ENCODE measurements around the gene FAM174C. TPM values are rescaled to one million over a fixed set of nuclear protein-coding genes. Genes with fewer than 3 reads are reported as not detected.

Gene FAM174C
- total RNA-seq, 1 experiment from 2014 or later = 59.4 TPM

GRCh38 chr19:1269478-1270212, 5.7 kb upstream of the FAM174C start (continued):
- TF ChIP-seq, protein P1, sequence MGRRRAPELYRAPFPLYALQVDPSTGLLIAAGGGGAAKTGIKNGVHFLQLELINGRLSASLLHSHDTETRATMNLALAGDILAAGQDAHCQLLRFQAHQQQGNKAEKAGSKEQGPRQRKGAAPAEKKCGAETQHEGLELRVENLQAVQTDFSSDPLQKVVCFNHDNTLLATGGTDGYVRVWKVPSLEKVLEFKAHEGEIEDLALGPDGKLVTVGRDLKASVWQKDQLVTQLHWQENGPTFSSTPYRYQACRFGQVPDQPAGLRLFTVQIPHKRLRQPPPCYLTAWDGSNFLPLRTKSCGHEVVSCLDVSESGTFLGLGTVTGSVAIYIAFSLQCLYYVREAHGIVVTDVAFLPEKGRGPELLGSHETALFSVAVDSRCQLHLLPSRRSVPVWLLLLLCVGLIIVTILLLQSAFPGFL (CRISPR knock-in tag; IDR thresholded peaks at IDR 0.05; ENCODE audit: borderline replicate concordance) = no peak
- TF ChIP-seq, protein P2, sequence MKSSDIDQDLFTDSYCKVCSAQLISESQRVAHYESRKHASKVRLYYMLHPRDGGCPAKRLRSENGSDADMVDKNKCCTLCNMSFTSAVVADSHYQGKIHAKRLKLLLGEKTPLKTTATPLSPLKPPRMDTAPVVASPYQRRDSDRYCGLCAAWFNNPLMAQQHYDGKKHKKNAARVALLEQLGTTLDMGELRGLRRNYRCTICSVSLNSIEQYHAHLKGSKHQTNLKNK (CRISPR knock-in tag; IDR thresholded peaks at IDR 0.05) = no peak
- TF ChIP-seq HMGA2 (CRISPR knock-in tag; IDR thresholded peaks at IDR 0.05) = no peak
- TF ChIP-seq FOXK1 (CRISPR knock-in tag; IDR thresholded peaks at IDR 0.05) = no peak
- no peak for TF ChIP-seq TEAD4 (CRISPR knock-in tag; IDR thresholded peaks at IDR 0.05)
- no peak for TF ChIP-seq SMAD3 (CRISPR knock-in tag; IDR thresholded peaks at IDR 0.05; ENCODE audit: borderline replicate concordance)
- TF ChIP-seq ZNF232 (CRISPR knock-in tag; IDR thresholded peaks at IDR 0.05) = peak; percentile 61; the same call in 1 of the 2 replicates
- TF ChIP-seq, protein P3, sequence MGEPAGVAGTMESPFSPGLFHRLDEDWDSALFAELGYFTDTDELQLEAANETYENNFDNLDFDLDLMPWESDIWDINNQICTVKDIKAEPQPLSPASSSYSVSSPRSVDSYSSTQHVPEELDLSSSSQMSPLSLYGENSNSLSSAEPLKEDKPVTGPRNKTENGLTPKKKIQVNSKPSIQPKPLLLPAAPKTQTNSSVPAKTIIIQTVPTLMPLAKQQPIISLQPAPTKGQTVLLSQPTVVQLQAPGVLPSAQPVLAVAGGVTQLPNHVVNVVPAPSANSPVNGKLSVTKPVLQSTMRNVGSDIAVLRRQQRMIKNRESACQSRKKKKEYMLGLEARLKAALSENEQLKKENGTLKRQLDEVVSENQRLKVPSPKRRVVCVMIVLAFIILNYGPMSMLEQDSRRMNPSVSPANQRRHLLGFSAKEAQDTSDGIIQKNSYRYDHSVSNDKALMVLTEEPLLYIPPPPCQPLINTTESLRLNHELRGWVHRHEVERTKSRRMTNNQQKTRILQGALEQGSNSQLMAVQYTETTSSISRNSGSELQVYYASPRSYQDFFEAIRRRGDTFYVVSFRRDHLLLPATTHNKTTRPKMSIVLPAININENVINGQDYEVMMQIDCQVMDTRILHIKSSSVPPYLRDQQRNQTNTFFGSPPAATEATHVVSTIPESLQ (CRISPR knock-in tag; IDR thresholded peaks at IDR 0.05) = no peak
- no peak for TF ChIP-seq ZNF219 (CRISPR knock-in tag; IDR thresholded peaks at IDR 0.05; ENCODE audit: borderline replicate concordance)
- TF ChIP-seq RELA (CRISPR knock-in tag; IDR thresholded peaks at IDR 0.05; ENCODE audit: borderline replicate concordance) = no peak
- TF ChIP-seq, protein P4, sequence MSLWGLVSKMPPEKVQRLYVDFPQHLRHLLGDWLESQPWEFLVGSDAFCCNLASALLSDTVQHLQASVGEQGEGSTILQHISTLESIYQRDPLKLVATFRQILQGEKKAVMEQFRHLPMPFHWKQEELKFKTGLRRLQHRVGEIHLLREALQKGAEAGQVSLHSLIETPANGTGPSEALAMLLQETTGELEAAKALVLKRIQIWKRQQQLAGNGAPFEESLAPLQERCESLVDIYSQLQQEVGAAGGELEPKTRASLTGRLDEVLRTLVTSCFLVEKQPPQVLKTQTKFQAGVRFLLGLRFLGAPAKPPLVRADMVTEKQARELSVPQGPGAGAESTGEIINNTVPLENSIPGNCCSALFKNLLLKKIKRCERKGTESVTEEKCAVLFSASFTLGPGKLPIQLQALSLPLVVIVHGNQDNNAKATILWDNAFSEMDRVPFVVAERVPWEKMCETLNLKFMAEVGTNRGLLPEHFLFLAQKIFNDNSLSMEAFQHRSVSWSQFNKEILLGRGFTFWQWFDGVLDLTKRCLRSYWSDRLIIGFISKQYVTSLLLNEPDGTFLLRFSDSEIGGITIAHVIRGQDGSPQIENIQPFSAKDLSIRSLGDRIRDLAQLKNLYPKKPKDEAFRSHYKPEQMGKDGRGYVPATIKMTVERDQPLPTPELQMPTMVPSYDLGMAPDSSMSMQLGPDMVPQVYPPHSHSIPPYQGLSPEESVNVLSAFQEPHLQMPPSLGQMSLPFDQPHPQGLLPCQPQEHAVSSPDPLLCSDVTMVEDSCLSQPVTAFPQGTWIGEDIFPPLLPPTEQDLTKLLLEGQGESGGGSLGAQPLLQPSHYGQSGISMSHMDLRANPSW (CRISPR knock-in tag; conservative IDR thresholded peaks at IDR 0.05; ENCODE audit: low read depth) = no peak
- TF ChIP-seq ETV6 (CRISPR knock-in tag; IDR thresholded peaks at IDR 0.05) = no peak
- TF ChIP-seq, protein P5, sequence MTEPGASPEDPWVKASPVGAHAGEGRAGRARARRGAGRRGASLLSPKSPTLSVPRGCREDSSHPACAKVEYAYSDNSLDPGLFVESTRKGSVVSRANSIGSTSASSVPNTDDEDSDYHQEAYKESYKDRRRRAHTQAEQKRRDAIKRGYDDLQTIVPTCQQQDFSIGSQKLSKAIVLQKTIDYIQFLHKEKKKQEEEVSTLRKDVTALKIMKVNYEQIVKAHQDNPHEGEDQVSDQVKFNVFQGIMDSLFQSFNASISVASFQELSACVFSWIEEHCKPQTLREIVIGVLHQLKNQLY (CRISPR knock-in tag; IDR thresholded peaks at IDR 0.05) = no peak
- no peak for TF ChIP-seq PRDM15 (CRISPR knock-in tag; IDR thresholded peaks at IDR 0.05)
- no peak for TF ChIP-seq ZNF396 (CRISPR knock-in tag; IDR thresholded peaks at IDR 0.05; ENCODE audit: borderline replicate concordance)
- TF ChIP-seq SMAD4 (CRISPR knock-in tag; IDR thresholded peaks at IDR 0.05) = no peak
- TF ChIP-seq CREM (CRISPR knock-in tag; IDR thresholded peaks at IDR 0.05) = peak; percentile 75; the same call in 1 of the 2 replicates
- TF ChIP-seq SOX15 (CRISPR knock-in tag; IDR thresholded peaks at IDR 0.05) = no peak
- no peak for TF ChIP-seq ATF2 (CRISPR knock-in tag; IDR thresholded peaks at IDR 0.05; ENCODE audit: borderline replicate concordance, low read depth)
- no peak for TF ChIP-seq JAZF1 (CRISPR knock-in tag; IDR thresholded peaks at IDR 0.05)
- no peak for TF ChIP-seq NR2C2 (CRISPR knock-in tag; IDR thresholded peaks at IDR 0.05)
- no peak for TF ChIP-seq GRHL2 (CRISPR knock-in tag; IDR thresholded peaks at IDR 0.05; ENCODE audit: insufficient replicate concordance, severe bottlenecking)
- peak; percentile 82; the same call in 1 of the 2 replicates for TF ChIP-seq ZNF425 (CRISPR knock-in tag; conservative IDR thresholded peaks at IDR 0.05)
- TF ChIP-seq FOXP1 (CRISPR knock-in tag; IDR thresholded peaks at IDR 0.05; ENCODE audit: borderline replicate concordance) = peak; percentile 46; the same call in 1 of the 2 replicates

Data from WTC11 (cell line).